Prostate gland (tissue), 2 donors: ENCODE data around the gene EXOSC7.

Experiments
- POLR2A ChIP-seq: fragments of 450-650 bp; IDR thresholded peaks from one replicate; pipeline ENCODE4 v1.6.1; 2016; ENCODE audit warnings: antibody characterized with exemption, mild to moderate bottlenecking
- TF ChIP-seq, protein P1 (sequence below), 4 experiments: fragments of 200-600 bp in 2 of 4; fragments of 450-650 bp in 2 of 4; sonication (generic) in 2 of 4; IDR thresholded peaks; 1 replicate in 3 of 4; 2 replicates in 1 of 4; pipeline ENCODE4 v1.5.1; 2016 to 2019; ENCODE audit warnings: antibody characterized with exemption in 4 of 4, mild to moderate bottlenecking in 2 of 4, moderate library complexity in 2 of 4

GRCh38 chr3:44981220-44981619 is 5.2 kb downstream of the EXOSC7 start:
- TF ChIP-seq, protein P1, sequence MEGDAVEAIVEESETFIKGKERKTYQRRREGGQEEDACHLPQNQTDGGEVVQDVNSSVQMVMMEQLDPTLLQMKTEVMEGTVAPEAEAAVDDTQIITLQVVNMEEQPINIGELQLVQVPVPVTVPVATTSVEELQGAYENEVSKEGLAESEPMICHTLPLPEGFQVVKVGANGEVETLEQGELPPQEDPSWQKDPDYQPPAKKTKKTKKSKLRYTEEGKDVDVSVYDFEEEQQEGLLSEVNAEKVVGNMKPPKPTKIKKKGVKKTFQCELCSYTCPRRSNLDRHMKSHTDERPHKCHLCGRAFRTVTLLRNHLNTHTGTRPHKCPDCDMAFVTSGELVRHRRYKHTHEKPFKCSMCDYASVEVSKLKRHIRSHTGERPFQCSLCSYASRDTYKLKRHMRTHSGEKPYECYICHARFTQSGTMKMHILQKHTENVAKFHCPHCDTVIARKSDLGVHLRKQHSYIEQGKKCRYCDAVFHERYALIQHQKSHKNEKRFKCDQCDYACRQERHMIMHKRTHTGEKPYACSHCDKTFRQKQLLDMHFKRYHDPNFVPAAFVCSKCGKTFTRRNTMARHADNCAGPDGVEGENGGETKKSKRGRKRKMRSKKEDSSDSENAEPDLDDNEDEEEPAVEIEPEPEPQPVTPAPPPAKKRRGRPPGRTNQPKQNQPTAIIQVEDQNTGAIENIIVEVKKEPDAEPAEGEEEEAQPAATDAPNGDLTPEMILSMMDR (IDR thresholded peaks at IDR 0.05), result no peak
- TF ChIP-seq POLR2A, result no peak
